Type B pancreatic cell (in vitro differentiated cells): ENCODE results near the gene BFSP1. TPM values are rescaled to one million over a fixed set of nuclear protein-coding genes. Genes with fewer than 3 reads are reported as not detected.

Experiments used
- DNase-seq: peaks from one replicate; pipeline ENCODE4 v3.0.0; 2021; ENCODE audit warnings: mixed read lengths; ENCODE audit not compliant: unreplicated experiment; ENCODE audit errors: extremely low spot score
- H3K27ac Mint-ChIP-seq: 2 replicates; pipeline ENCODE4 v1.8.0; 2021; ENCODE audit warnings: mild to moderate bottlenecking, mixed read lengths
- H3K27me3 Mint-ChIP-seq: 2 replicates; pipeline ENCODE4 v1.8.0; 2021; ENCODE audit warnings: mixed read lengths
- H3K36me3 Mint-ChIP-seq: 2 replicates; pipeline ENCODE4 v1.8.0; 2021; ENCODE audit warnings: mixed read lengths
- H3K4me1 Mint-ChIP-seq: one replicate; pipeline ENCODE4 v1.8.0; 2021; ENCODE audit warnings: mixed read lengths; ENCODE audit not compliant: unreplicated experiment
- H3K4me3 Mint-ChIP-seq: 2 replicates; pipeline ENCODE4 v1.8.0; 2021; ENCODE audit warnings: mild to moderate bottlenecking, mixed read lengths
- H3K9me3 Mint-ChIP-seq: 2 replicates; pipeline ENCODE4 v1.8.0; 2021; ENCODE audit warnings: mixed read lengths
- CTCF ChIP-seq: fragments of 200-600 bp; sonication (generic); conservative IDR thresholded peaks from 2 replicates; pipeline ENCODE4 v1.5.0; 2021; ENCODE audit warnings: antibody characterized with exemption, mild to moderate bottlenecking
- long read RNA-seq: library from polyadenylated mRNA; unstranded; transcript quantifications from one replicate; pipeline ENCODE4 v2.0.0, GENCODE V29; 2020
- total RNA-seq: library from RNA; stranded (reverse); gene quantifications from 2 replicates; pipeline ENCODE4 v1.2.1, GENCODE V29; 2021; ENCODE audit warnings: low replicate concordance

BFSP1 gene
- total RNA-seq = 1.8 and 1.9 TPM in 2 replicates
- long read RNA-seq, partial matches to known transcripts = 0 of 1 reads
- long read RNA-seq, other reads (novel, unspliced or antisense) = 1 of 1 reads

GRCh38 chr20:17530716-17531664 is at the start of gene BFSP1:
BFSP1 (minus strand) TSS chr20:17531379; CDS start chr20:17531329, 50 bp downstream.
- Mint-ChIP-seq H3K27me3 (no peaks in the 10 kb centered on the region), H3K9me3 (no peaks in the 10 kb centered on the region), H3K36me3 (no peaks in the 10 kb centered on the region), H3K4me1 (peaks cover 16% of the 10 kb centered on the region), H3K4me3 (peak within 1 kb of the TSS; percentile 95), H3K27ac (peak within 1 kb of the TSS; percentile 93)
- DNase-seq = peak; percentile 77
- no peak for TF ChIP-seq CTCF

GRCh38 chr20:17580895-17581294 is 49.7 kb upstream of the BFSP1 start:
- DNase-seq = no peak
- H3K27ac Mint-ChIP-seq = peak overlapping the region; percentile 80
- no peak overlapping the region for H3K4me3 Mint-ChIP-seq
- peaks cover 27% of the 10 kb centered on the region for H3K36me3 Mint-ChIP-seq
- H3K4me1 Mint-ChIP-seq = peaks cover 26% of the 10 kb centered on the region
- TF ChIP-seq CTCF = no peak
- peaks cover 4% of the 10 kb centered on the region for H3K9me3 Mint-ChIP-seq
- no peaks in the 10 kb centered on the region for H3K27me3 Mint-ChIP-seq

- H3K27me3 Mint-ChIP-seq = no peaks in the 10 kb centered on the region
- peaks cover 30% of the 10 kb centered on the region for H3K36me3 Mint-ChIP-seq
- H3K9me3 Mint-ChIP-seq = peaks cover 4% of the 10 kb centered on the region
- DNase-seq = no peak
- peaks cover 21% of the 10 kb centered on the region for H3K4me1 Mint-ChIP-seq
- H3K27ac Mint-ChIP-seq = peak overlapping the region; percentile 40
- H3K4me3 Mint-ChIP-seq = no peak overlapping the region
- TF ChIP-seq CTCF = no peak
These were observed 48.3 kb upstream of the BFSP1 start for GRCh38 chr20:17579369-17580039.

- DNase-seq = no peak
- Mint-ChIP-seq H3K4me3 (no peak overlapping the region), H3K27ac (peak overlapping the region; percentile 23), H3K36me3 (peaks cover 23% of the 10 kb centered on the region), H3K9me3 (peaks cover 4% of the 10 kb centered on the region), H3K27me3 (no peaks in the 10 kb centered on the region), H3K4me1 (peaks cover 43% of the 10 kb centered on the region)
- TF ChIP-seq CTCF = no peak
These were observed 45.0 kb upstream of the BFSP1 start for GRCh38 chr20:17576215-17576614.

GRCh38 chr20:17573463-17573862 is 42.3 kb upstream of the BFSP1 start:
- no peak for TF ChIP-seq CTCF
- H3K36me3 Mint-ChIP-seq = peaks cover 14% of the 10 kb centered on the region
- peak overlapping the region; percentile 85 for H3K27ac Mint-ChIP-seq
- peak overlapping the region; percentile 97 for H3K4me3 Mint-ChIP-seq
- peaks cover 27% of the 10 kb centered on the region for H3K4me1 Mint-ChIP-seq
- H3K9me3 Mint-ChIP-seq = no peaks in the 10 kb centered on the region
- DNase-seq = no peak
- H3K27me3 Mint-ChIP-seq = no peaks in the 10 kb centered on the region
